Mononuclear cell (primary cell): ENCODE results near the gene RPLP2. TPM values are rescaled to one million over a fixed set of nuclear protein-coding genes. Genes with fewer than 3 reads are reported as not detected.

Experiments
- H3K27me3 ChIP-seq: 2 replicates; pipeline ENCODE4 v1.6.0; 2011; ENCODE audit warnings: low read length, control low read depth; ENCODE audit not compliant: insufficient read depth
- H3K4me1 ChIP-seq: 2 replicates; pipeline ENCODE4 v1.5.1; 2011; ENCODE audit warnings: mild to moderate bottlenecking, low read length, control low read depth; ENCODE audit not compliant: insufficient read depth
- H3K4me3 ChIP-seq: 2 replicates; pipeline ENCODE4 v1.5.1; 2011; ENCODE audit warnings: mild to moderate bottlenecking, low read length, moderate library complexity
- H3K9me3 ChIP-seq: 2 replicates; pipeline ENCODE4 v1.5.1; 2011; ENCODE audit warnings: low read depth, mild to moderate bottlenecking, control low read depth, low read length
- total RNA-seq: library from RNA; depleted of rRNA; stranded (reverse); fragments of >200 nt; gene quantifications from one replicate; pipeline ENCODE4 v1.2.3, GENCODE V29; 2012

RPLP2 gene
- total RNA-seq, 1 donor = 653 TPM

DNA sequence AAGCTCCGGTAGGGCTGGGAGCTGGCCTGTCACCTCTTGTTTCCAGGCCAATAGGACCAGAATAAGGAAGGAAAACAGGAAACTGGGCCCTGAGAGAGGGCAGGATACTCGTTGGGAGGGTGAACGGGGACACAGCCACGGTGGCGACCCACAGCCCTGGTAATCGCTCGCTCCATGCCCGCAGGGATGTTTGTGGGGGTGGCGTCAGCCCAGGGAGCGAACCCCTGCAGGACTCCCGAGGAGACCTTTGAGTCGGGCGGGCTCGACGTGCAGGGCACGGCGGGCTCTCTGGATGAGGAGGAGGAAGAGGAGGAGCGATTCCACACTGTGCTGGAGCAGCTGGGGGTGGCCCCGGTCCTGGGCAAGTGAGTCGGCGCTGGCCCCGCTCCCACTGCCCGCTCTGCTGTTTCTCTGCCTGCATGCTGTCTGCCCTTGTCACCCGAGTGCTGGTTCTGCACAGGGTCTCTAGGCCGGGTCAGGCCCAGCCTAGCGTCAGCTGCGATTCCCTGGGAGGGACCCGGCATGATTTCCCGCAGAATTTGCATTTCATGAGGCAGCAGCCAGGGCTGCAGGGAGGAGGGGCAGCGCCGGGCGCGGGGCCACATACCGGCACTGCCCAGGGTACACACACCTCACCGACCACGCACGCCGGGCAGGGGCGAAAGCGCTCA lies 19.5 kb downstream of the RPLP2 start:
- Histone ChIP-seq H3K4me1 (peaks cover 80% of the 10 kb centered on the region), H3K9me3 (no peaks in the 10 kb centered on the region), H3K4me3 (no peak overlapping the region), H3K27me3 (peaks cover 37% of the 10 kb centered on the region)

GRCh38 chr11:829847-830294 lies 20.1 kb downstream of the RPLP2 start:
- peak overlapping the region; percentile 6 for H3K4me3 ChIP-seq
- H3K27me3 ChIP-seq = peaks cover 37% of the 10 kb centered on the region
- H3K9me3 ChIP-seq = no peaks in the 10 kb centered on the region
- peaks cover 86% of the 10 kb centered on the region for H3K4me1 ChIP-seq

- Histone ChIP-seq H3K27me3 (peaks cover 37% of the 10 kb centered on the region), H3K9me3 (no peaks in the 10 kb centered on the region), H3K4me1 (peaks cover 87% of the 10 kb centered on the region), H3K4me3 (peak overlapping the region; percentile 6)
Observed at GRCh38 chr11:830295-831117, 20.7 kb downstream of the RPLP2 start.

DNA sequence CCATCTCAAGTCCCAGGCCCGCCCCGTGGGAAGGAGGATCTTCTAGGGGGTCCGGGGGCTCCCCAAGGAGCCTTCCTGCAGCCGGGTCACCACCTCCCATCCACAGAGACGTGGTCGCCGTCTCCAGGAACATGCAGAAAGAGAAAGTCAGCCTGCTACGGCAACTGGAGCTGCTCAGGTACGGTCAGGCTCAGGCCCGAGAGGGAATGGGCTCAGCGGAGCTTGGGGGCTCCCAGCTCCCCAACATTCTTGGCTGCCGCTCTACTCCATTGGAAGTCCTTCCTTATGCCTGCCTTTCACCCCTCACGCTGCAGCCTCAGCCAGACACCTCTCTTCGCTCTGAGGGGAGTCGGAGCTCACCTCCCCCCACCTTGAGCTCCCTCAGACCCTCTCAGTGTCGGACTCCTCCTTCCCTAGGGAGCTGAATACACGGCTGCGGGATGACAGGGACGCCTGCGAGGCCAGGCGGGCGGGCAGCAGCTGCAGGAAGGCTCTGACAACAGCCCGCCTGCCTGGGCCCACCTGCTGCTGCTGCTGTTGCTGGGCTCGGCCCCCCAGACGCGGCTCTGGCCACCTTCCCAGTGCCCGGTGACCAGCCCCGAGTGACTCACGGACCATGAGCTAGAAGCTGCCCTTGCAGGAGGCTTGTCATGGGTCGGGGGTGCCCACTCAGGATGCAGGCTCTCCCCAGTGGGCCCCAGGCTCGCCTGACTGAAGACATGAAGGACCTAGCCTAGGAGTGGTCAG lies 21.5 kb downstream of the RPLP2 start:
- Histone ChIP-seq H3K4me1 (peaks cover 79% of the 10 kb centered on the region), H3K4me3 (no peak overlapping the region), H3K27me3 (peaks cover 37% of the 10 kb centered on the region), H3K9me3 (no peaks in the 10 kb centered on the region)

GRCh38 chr11:831961-832528 lies 22.3 kb downstream of the RPLP2 start:
- peaks cover 37% of the 10 kb centered on the region for H3K27me3 ChIP-seq
- no peaks in the 10 kb centered on the region for H3K9me3 ChIP-seq
- H3K4me3 ChIP-seq = no peak overlapping the region
- H3K4me1 ChIP-seq = peaks cover 72% of the 10 kb centered on the region

GRCh38 chr11:832529-833113 lies 22.9 kb downstream of the RPLP2 start, which contains the start of gene CD151:
Gene CD151 (plus strand): TSS chr11:832952. CDS start chr11:836070, 3,118 bp downstream.
- H3K9me3 ChIP-seq = no peaks in the 10 kb centered on the region
- peaks cover 68% of the 10 kb centered on the region for H3K4me1 ChIP-seq
- peaks cover 37% of the 10 kb centered on the region for H3K27me3 ChIP-seq
- H3K4me3 ChIP-seq = peak within 1 kb of the TSS; percentile 37

DNA sequence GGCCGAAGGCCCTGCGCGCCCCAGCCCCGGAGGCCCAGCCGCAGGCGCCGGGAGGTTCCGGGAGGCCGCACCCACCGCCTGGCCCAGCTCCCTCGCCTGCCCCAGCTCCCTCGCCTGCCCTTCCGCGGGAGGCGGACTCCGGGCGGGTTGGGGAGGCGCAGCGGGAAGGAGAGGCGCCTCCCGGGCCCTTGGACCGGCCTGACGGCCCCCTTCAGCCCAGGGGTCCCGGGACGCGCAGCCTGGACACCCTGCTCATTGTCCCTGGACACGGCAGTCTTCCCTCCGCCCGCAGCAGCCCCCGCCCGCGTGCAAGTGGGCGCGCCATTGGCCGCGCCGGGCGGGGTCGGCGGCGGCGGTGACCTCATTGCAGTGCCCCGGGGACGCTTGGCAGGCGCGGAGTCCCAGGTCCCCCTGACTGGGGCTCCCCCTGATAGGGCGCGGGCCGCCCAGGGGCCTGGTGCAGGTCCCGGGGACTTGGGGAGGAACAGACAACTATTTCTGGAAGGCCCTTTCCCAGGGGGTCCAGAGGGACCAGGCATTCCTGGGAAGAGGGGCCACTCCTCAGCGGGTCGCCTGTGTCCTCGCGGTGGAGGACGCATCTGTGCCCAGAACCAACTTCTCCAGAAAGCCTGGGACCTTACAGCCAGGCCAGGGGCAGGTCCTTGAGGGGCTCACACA lies 23.5 kb downstream of the RPLP2 start:
- peak overlapping the region; percentile 37 for H3K4me3 ChIP-seq
- H3K9me3 ChIP-seq = no peaks in the 10 kb centered on the region
- H3K4me1 ChIP-seq = peaks cover 61% of the 10 kb centered on the region
- peaks cover 37% of the 10 kb centered on the region for H3K27me3 ChIP-seq

DNA sequence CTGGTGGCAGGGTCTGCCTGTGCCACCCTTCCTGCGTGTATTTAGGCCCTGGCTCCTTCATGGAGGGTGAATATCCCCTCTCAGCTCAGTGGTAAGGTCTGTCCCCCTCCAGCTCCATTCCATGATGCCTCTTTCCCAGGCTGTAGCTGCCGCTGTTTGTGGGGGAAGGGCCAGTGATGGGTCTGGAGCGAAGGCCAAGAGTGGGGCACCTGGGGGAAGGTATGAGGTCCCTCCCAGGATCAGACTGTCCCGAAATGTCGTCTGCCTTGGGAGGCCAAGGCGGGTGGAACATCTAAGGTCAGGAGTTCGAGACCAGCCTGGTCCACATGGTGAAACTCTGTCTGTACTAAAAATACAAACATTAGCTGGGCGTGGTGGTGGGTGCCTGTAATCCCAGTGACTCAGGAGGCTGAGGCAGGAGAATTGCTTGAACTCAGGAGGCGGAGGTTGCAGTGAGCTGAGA lies 24.1 kb downstream of the RPLP2 start:
- H3K9me3 ChIP-seq = no peaks in the 10 kb centered on the region
- H3K27me3 ChIP-seq = peaks cover 31% of the 10 kb centered on the region
- peaks cover 55% of the 10 kb centered on the region for H3K4me1 ChIP-seq
- no peak overlapping the region for H3K4me3 ChIP-seq

DNA sequence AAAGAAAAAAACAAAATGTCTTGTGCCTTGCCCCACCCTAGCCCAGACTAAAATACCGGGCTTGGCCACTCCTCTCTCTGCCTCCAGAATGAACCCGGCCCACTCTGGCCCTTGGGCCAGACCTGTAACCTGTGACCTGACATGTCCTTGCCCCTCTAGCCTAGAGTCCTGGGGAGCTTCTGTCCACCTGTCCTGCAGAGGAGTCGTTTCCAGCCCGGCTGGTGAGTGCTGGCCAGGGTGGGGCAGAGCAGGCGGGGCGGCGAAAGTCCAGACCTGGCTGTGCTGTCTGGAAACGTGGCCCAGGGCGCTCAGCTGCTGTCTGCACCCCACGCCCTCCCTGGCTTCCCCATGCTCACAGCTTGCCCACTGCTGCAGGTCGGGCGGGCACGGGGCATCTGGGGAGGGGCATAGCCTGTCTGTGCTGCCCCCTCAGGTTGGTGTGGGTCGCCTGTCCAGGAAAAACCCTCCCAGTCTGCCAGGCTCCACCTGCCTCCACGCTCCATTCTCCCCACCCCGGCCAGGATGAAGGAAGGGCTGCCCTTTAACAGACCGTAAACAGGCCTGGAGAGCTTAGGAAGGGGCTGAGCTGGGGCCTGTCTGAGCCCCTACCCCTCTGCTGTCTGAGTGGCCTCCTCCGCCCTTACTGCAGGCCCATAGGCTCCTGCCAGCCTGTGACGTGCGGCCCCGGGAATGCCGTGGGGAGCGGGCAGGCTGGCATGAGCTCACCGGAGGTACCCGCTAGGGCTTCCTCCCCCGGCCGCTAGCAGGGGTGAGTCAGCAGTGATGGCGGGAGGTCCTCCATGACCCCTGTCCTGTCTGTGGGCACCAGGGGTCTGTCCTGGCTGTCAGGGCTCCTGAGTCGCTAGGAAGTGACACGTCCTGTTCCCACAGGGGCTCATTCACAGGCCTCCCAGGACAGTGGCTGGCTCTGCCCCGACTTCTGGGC lies 24.9 kb downstream of the RPLP2 start:
- no peak overlapping the region for H3K4me3 ChIP-seq
- peaks cover 47% of the 10 kb centered on the region for H3K4me1 ChIP-seq
- H3K27me3 ChIP-seq = peaks cover 24% of the 10 kb centered on the region
- no peaks in the 10 kb centered on the region for H3K9me3 ChIP-seq

DNA sequence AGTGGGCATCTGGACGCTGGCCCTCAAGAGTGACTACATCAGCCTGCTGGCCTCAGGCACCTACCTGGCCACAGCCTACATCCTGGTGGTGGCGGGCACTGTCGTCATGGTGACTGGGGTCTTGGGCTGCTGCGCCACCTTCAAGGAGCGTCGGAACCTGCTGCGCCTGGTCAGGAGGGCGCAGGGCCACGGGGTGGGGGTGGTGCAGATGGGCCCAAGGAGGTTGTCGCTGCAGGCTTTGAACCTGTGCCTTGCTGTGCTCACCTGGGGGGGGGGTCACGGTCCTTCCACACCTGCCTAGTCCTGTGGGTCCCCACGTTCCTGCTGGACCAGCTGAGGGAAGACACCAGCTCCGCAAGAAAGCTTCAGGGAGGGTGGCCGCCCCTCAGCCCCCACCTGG lies 26.5 kb downstream of the RPLP2 start:
- H3K4me1 ChIP-seq = peaks cover 40% of the 10 kb centered on the region
- no peak overlapping the region for H3K4me3 ChIP-seq
- H3K27me3 ChIP-seq = peaks cover 7% of the 10 kb centered on the region
- H3K9me3 ChIP-seq = no peaks in the 10 kb centered on the region

GRCh38 chr11:836700-837099 lies 26.9 kb downstream of the RPLP2 start:
- Histone ChIP-seq H3K4me3 (no peak overlapping the region), H3K9me3 (no peaks in the 10 kb centered on the region), H3K4me1 (peaks cover 42% of the 10 kb centered on the region), H3K27me3 (peaks cover 3% of the 10 kb centered on the region)

- Histone ChIP-seq H3K27me3 (no peaks in the 10 kb centered on the region), H3K4me3 (no peak overlapping the region), H3K4me1 (peaks cover 42% of the 10 kb centered on the region), H3K9me3 (no peaks in the 10 kb centered on the region)
Observed at GRCh38 chr11:837189-837989, 27.6 kb downstream of the RPLP2 start.

GRCh38 chr11:837990-838307 lies 28.2 kb downstream of the RPLP2 start:
- Histone ChIP-seq H3K4me1 (peaks cover 39% of the 10 kb centered on the region), H3K9me3 (no peaks in the 10 kb centered on the region), H3K4me3 (no peak overlapping the region), H3K27me3 (no peaks in the 10 kb centered on the region)
